ENCODE measurements around the gene NCOR1. TPM values are rescaled to one million over a fixed set of nuclear protein-coding genes. Genes with fewer than 3 reads are reported as not detected.

The NCOR1 gene
- total RNA-seq, 1 experiment from 2014 or later = 171 TPM

DNA sequence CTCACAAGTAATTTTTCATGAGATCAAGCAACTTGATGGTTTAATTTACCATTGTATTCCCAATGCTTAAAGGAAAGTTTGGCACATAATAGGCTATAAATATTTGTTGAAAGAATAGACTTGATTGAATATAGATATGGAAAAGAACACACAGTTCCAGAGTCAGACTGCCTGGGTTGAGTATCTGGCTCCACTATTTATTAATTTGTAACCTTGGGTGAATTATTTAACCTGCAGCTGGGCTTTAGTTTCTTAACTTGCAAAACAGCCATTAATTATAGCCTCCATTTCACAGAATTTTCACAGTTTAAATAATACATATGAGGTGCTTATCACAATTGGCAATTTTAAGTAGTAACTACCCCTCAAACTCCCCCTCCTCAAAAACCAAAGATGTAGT, 73.6 kb downstream of the NCOR1 start:
- no peaks in the 10 kb centered on the region for H3K4me1 ChIP-seq (replicated peaks; ENCODE audit: insufficient read depth)
- no peaks in the 10 kb centered on the region for H3K9me2 ChIP-seq (ENCODE audit: insufficient read depth)
- no peaks in the 10 kb centered on the region for H4K20me1 ChIP-seq (ENCODE audit: insufficient read depth)
- no peaks in the 10 kb centered on the region for H3K79me2 ChIP-seq (ENCODE audit: low read depth)
- ChIA-PET CTCF (no interaction called here), POLR2A (ENCODE audit: unreplicated experiment) (no interaction called here)
- no TSS peak for BruUV-seq (replicated peaks)
- TF ChIP-seq CTCF (conservative IDR thresholded peaks at IDR 0.05) (no peak), EZH2 (IDR thresholded peaks at IDR 0.05; ENCODE audit: low read depth) (no peak)
- no peak overlapping the region for H3K4me2 ChIP-seq
- intact Hi-C loops (cut with micrococcal nuclease; ENCODE audit: unreplicated experiment) = no loop called here
- H3K27me3 ChIP-seq (ENCODE audit: insufficient read depth, low read depth) = no peaks in the 10 kb centered on the region
- H3F3A ChIP-seq (ENCODE audit: insufficient read depth, low read depth) = no peaks in the 10 kb centered on the region
- H3K4me3 ChIP-seq = no peak overlapping the region
- H3K36me3 ChIP-seq (ENCODE audit: low read depth) = peaks cover 7% of the 10 kb centered on the region; the same call in 1 of the 2 replicates
- H3K9me3 ChIP-seq (ENCODE audit: insufficient read depth, low read depth) = no peaks in the 10 kb centered on the region
- H3K27ac ChIP-seq = no peak overlapping the region
- no peak overlapping the region for H2AFZ ChIP-seq
- no peak for DNase-seq

DNA sequence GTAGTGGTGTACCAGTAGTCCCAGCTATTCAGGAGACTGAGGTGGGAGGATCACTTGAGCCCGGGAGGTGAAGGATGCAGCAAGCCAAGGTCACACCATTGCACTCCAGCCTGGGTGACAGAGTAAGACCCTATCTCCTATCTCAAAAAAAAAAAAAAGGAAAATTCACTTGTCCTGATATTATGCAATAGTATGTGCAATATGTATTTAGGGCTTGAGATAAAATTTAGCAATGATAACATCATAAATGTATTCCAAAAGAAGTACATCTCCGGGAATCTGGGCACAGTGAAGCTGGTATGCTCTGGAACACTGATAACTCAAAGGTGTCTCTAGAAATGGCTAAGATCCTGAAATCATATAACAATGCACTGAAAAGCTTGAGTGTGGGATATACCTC, 74.5 kb downstream of the NCOR1 start:
- POLR2A ChIA-PET (ENCODE audit: unreplicated experiment) = no interaction called here
- Histone ChIP-seq H3F3A (ENCODE audit: insufficient read depth, low read depth) (no peaks in the 10 kb centered on the region), H3K27ac (no peak overlapping the region), H3K79me2 (ENCODE audit: low read depth) (no peaks in the 10 kb centered on the region), H3K36me3 (ENCODE audit: low read depth) (peaks cover 7% of the 10 kb centered on the region; the same call in 1 of the 2 replicates), H3K4me3 (no peak overlapping the region), H2AFZ (no peak overlapping the region), H3K4me2 (no peak overlapping the region), H4K20me1 (ENCODE audit: insufficient read depth) (no peaks in the 10 kb centered on the region), H3K27me3 (ENCODE audit: insufficient read depth, low read depth) (no peaks in the 10 kb centered on the region), H3K9me2 (ENCODE audit: insufficient read depth) (no peaks in the 10 kb centered on the region), H3K9me3 (ENCODE audit: insufficient read depth, low read depth) (no peaks in the 10 kb centered on the region), H3K4me1 (replicated peaks; ENCODE audit: insufficient read depth) (no peaks in the 10 kb centered on the region)
- intact Hi-C loops (cut with micrococcal nuclease; ENCODE audit: unreplicated experiment) = no loop called here
- no peak for TF ChIP-seq EZH2 (IDR thresholded peaks at IDR 0.05; ENCODE audit: low read depth)
- no peak for TF ChIP-seq CTCF (conservative IDR thresholded peaks at IDR 0.05)
- no TSS peak for BruUV-seq (replicated peaks)
- CTCF ChIA-PET = no interaction called here
- DNase-seq = no peak

DNA sequence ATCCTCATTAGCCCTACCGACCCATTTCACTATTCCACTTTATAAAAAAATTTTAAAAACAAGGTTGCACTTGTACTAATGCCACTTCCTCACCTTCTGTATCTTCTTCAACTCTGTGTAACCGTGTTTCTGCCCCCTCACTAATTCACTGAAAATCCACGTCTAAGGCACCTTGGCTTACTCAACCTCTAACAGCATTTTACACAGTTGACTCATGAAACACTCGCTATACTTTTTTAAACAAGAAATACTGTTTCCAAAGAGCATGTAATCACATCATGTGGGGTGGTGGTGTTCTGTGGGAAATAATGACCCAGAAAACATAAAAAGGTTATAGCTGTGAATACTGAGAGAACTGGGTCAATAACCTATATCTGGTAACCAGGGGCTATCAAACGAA, 79.9 kb downstream of the NCOR1 start:
- H3K36me3 ChIP-seq (ENCODE audit: low read depth) = peaks cover 3% of the 10 kb centered on the region; the same call in 1 of the 2 replicates
- H3K9me2 ChIP-seq (ENCODE audit: insufficient read depth) = no peaks in the 10 kb centered on the region
- H3K27me3 ChIP-seq (ENCODE audit: insufficient read depth, low read depth) = no peaks in the 10 kb centered on the region
- no peaks in the 10 kb centered on the region for H4K20me1 ChIP-seq (ENCODE audit: insufficient read depth)
- no peaks in the 10 kb centered on the region for H3K9me3 ChIP-seq (ENCODE audit: insufficient read depth, low read depth)
- no peak overlapping the region for H3K4me2 ChIP-seq
- ChIA-PET CTCF (no interaction called here), POLR2A (ENCODE audit: unreplicated experiment) (interaction anchor here (0.7 kb wide), 1 partner anchor 184 kb away, joined by 3 read pairs; no protein-coding TSS in a partner anchor)
- TF ChIP-seq CTCF (conservative IDR thresholded peaks at IDR 0.05) (no peak), EZH2 (IDR thresholded peaks at IDR 0.05; ENCODE audit: low read depth) (no peak)
- intact Hi-C loops (cut with micrococcal nuclease; ENCODE audit: unreplicated experiment) = no loop called here
- no TSS peak for BruUV-seq (replicated peaks)
- H2AFZ ChIP-seq = no peak overlapping the region
- H3K79me2 ChIP-seq (ENCODE audit: low read depth) = no peaks in the 10 kb centered on the region
- H3F3A ChIP-seq (ENCODE audit: insufficient read depth, low read depth) = no peaks in the 10 kb centered on the region
- H3K4me3 ChIP-seq = no peak overlapping the region
- DNase-seq = no peak
- no peak overlapping the region for H3K27ac ChIP-seq
- H3K4me1 ChIP-seq (replicated peaks; ENCODE audit: insufficient read depth) = no peaks in the 10 kb centered on the region
